ENCODE data around the gene OR5L1. TPM values are rescaled to one million over a fixed set of nuclear protein-coding genes. Genes with fewer than 3 reads are reported as not detected.

OR5L1 gene
- total and polyA plus RNA-seq, 5 donors from 2014 or later: not detected

GRCh38 chr11:55838452-55838851 is 27.3 kb downstream of the OR5L1 start, which contains the start of gene OR5D16:
TSS of gene OR5D16 (plus strand) at chr11:55838752. CDS start at chr11:55838752, 0 bp downstream.
- Histone ChIP-seq H3K9me3 (ENCODE audit: control insufficient read depth in 2 of 2, low read length in 2 of 2) (peaks cover 0 to 3% of the 10 kb centered on the region in 2 experiments), H3K27ac (ENCODE audit: insufficient read depth, low read length, poor library complexity, severe bottlenecking) (no peak within 1 kb of the TSS), H3K4me3 (ENCODE audit: low read depth, low read length) (no peak within 1 kb of the TSS), H3K36me3 (ENCODE audit: control insufficient read depth, insufficient read depth, low read length) (no peaks in the 10 kb centered on the region), H3K4me1 (ENCODE audit: control insufficient read depth, insufficient read depth, low read length, poor library complexity, severe bottlenecking) (no peaks in the 10 kb centered on the region), H3K27me3 (ENCODE audit: control insufficient read depth, insufficient read depth, low read length) (no peaks in the 10 kb centered on the region)
- no peak within 1 kb of the TSS for H3K27ac Mint-ChIP-seq
- no peaks in the 10 kb centered on the region for H3K27me3 Mint-ChIP-seq
- peaks cover 0 to 29% (median 5%) of the 10 kb centered on the region in 7 donors for H3K9me3 Mint-ChIP-seq
- H3K36me3 Mint-ChIP-seq: no peaks in the 10 kb centered on the region
- ATAC-seq (ENCODE audit: low read depth in 2 of 2) (no peak), DNase-seq (no peak)
- H3K4me1 Mint-ChIP-seq: no peaks in the 10 kb centered on the region
- no peak within 1 kb of the TSS for H3K4me3 Mint-ChIP-seq

- Histone ChIP-seq H3K4me1 (ENCODE audit: control insufficient read depth, insufficient read depth, low read length, poor library complexity, severe bottlenecking) (no peaks in the 10 kb centered on the region), H3K9me3 (ENCODE audit: control insufficient read depth in 2 of 2, low read length in 2 of 2) (no peaks in the 10 kb centered on the region), H3K36me3 (ENCODE audit: control insufficient read depth, insufficient read depth, low read length) (no peaks in the 10 kb centered on the region), H3K27ac (ENCODE audit: insufficient read depth, low read length, poor library complexity, severe bottlenecking) (no peak overlapping the region), H3K4me3 (ENCODE audit: low read depth, low read length) (no peak overlapping the region), H3K27me3 (ENCODE audit: control insufficient read depth, insufficient read depth, low read length) (no peaks in the 10 kb centered on the region)
- Mint-ChIP-seq H3K4me1 (no peaks in the 10 kb centered on the region), H3K4me3 (no peak overlapping the region), H3K9me3 (peaks cover 1 to 24% (median 15%) of the 10 kb centered on the region in 7 donors), H3K27ac (no peak overlapping the region), H3K27me3 (no peaks in the 10 kb centered on the region), H3K36me3 (no peaks in the 10 kb centered on the region)
- ATAC-seq (ENCODE audit: low read depth in 2 of 2) (no peak), DNase-seq (no peak)
These were observed 36.3 kb downstream of the OR5L1 start for GRCh38 chr11:55847453-55847852.

DNA sequence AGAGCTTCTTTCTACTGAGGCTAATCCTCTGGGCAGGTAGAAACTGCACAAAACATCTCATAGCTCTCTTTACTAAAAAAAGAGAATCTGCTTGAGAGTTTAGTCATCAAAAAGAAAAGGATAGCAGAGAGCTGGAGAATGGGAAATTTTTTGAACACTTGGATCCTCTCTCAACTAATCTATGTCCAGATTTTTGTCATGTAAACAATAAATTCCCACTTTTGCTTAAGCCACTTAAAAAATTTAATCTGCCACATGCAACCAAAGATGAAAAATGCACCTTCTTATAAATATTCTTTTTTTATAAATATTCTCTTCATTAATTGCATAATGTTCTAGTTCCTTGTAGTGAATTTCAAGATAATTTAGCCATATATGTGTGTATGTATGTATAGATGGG is 37.9 kb downstream of the OR5L1 start:
- no peak for ATAC-seq (ENCODE audit: low read depth in 2 of 2)
- H3K4me1 ChIP-seq (ENCODE audit: control insufficient read depth, insufficient read depth, low read length, poor library complexity, severe bottlenecking): no peaks in the 10 kb centered on the region

DNA sequence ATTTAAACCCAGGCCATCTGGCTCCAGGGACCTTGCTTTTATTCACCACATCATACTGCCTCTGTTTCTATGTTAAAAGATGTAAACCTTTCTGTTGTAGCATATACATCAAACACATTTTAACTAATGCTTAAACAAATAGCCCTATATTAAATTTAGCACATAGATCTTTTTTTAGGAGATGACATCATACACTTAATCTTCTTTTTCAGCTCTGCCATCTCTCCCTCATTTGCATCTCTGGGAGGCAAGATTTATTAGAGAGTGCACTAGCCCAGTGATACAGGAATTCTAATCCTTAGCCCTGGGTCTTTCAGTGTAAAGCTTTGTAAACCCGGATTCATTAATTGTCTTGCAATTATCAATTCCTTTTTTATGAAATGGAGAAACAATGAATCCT is 41.0 kb downstream of the OR5L1 start:
- no peaks in the 10 kb centered on the region for H3K9me3 ChIP-seq (ENCODE audit: control insufficient read depth in 2 of 2, low read length in 2 of 2)
- Mint-ChIP-seq H3K4me3 (no peak overlapping the region), H3K4me1 (no peaks in the 10 kb centered on the region), H3K27me3 (no peaks in the 10 kb centered on the region), H3K9me3 (peaks cover 0 to 27% (median 10%) of the 10 kb centered on the region in 7 donors), H3K27ac (no peak overlapping the region), H3K36me3 (no peaks in the 10 kb centered on the region)
- ATAC-seq (ENCODE audit: low read depth in 2 of 2) (no peak), DNase-seq (no peak)
- H3K4me3 ChIP-seq (ENCODE audit: low read depth, low read length): no peak overlapping the region
- no peaks in the 10 kb centered on the region for H3K27me3 ChIP-seq (ENCODE audit: control insufficient read depth, insufficient read depth, low read length)
- no peaks in the 10 kb centered on the region for H3K36me3 ChIP-seq (ENCODE audit: control insufficient read depth, insufficient read depth, low read length)
- H3K27ac ChIP-seq (ENCODE audit: insufficient read depth, low read length, poor library complexity, severe bottlenecking): no peak overlapping the region
- H3K4me1 ChIP-seq (ENCODE audit: control insufficient read depth, insufficient read depth, low read length, poor library complexity, severe bottlenecking): no peaks in the 10 kb centered on the region

More for the DNA sequence above, 37.9 kb downstream of the OR5L1 start:
- H3K27ac Mint-ChIP-seq: no peak overlapping the region
- H3K27ac ChIP-seq (ENCODE audit: insufficient read depth, low read length, poor library complexity, severe bottlenecking): no peak overlapping the region
- no peak overlapping the region for H3K4me3 ChIP-seq (ENCODE audit: low read depth, low read length)
- no peaks in the 10 kb centered on the region for H3K27me3 ChIP-seq (ENCODE audit: control insufficient read depth, insufficient read depth, low read length)
- H3K9me3 Mint-ChIP-seq: peaks cover 0 to 32% (median 16%) of the 10 kb centered on the region in 7 donors
- no peak overlapping the region for H3K4me3 Mint-ChIP-seq
- H3K9me3 ChIP-seq (ENCODE audit: control insufficient read depth in 2 of 2, low read length in 2 of 2): no peaks in the 10 kb centered on the region
- H3K36me3 ChIP-seq (ENCODE audit: control insufficient read depth, insufficient read depth, low read length): no peaks in the 10 kb centered on the region
- DNase-seq: no peak
- H3K27me3 Mint-ChIP-seq: no peaks in the 10 kb centered on the region
- H3K4me1 Mint-ChIP-seq: no peaks in the 10 kb centered on the region
- H3K36me3 Mint-ChIP-seq: no peaks in the 10 kb centered on the region

GRCh38 chr11:55854704-55855103 is 43.5 kb downstream of the OR5L1 start:
- Mint-ChIP-seq H3K36me3 (no peaks in the 10 kb centered on the region), H3K27ac (no peak overlapping the region), H3K4me3 (no peak overlapping the region), H3K9me3 (peaks cover under 1 to 33% (median 8%) of the 10 kb centered on the region in 7 donors), H3K27me3 (no peaks in the 10 kb centered on the region), H3K4me1 (no peaks in the 10 kb centered on the region)
- H3K27me3 ChIP-seq (ENCODE audit: control insufficient read depth, insufficient read depth, low read length): no peaks in the 10 kb centered on the region
- ATAC-seq (ENCODE audit: low read depth in 2 of 2): no peak
- DNase-seq: no peak
- no peak overlapping the region for H3K27ac ChIP-seq (ENCODE audit: insufficient read depth, low read length, poor library complexity, severe bottlenecking)
- no peak overlapping the region for H3K4me3 ChIP-seq (ENCODE audit: low read depth, low read length)
- H3K9me3 ChIP-seq (ENCODE audit: control insufficient read depth in 2 of 2, low read length in 2 of 2): no peaks in the 10 kb centered on the region
- H3K4me1 ChIP-seq (ENCODE audit: control insufficient read depth, insufficient read depth, low read length, poor library complexity, severe bottlenecking): no peaks in the 10 kb centered on the region
- no peaks in the 10 kb centered on the region for H3K36me3 ChIP-seq (ENCODE audit: control insufficient read depth, insufficient read depth, low read length)

Other genes starting within 250 kb of the OR5L1 start
- gene OR4C16, start 239.2 kb upstream of the OR5L1 start, total RNA-seq: not detected
- not detected for gene OR4C16, start 239.2 kb upstream of the OR5L1 start, polyA plus RNA-seq
- not detected for gene OR4C11, start 203.7 kb upstream of the OR5L1 start, total RNA-seq
- gene OR4C11, start 203.7 kb upstream of the OR5L1 start, polyA plus RNA-seq: not detected
- not detected for gene OR4P4, start 176.3 kb upstream of the OR5L1 start, total RNA-seq
- not detected for gene OR4P4, start 176.3 kb upstream of the OR5L1 start, polyA plus RNA-seq
- gene OR4S2, start 163.0 kb upstream of the OR5L1 start, total RNA-seq: not detected
- gene OR4S2, start 163.0 kb upstream of the OR5L1 start, polyA plus RNA-seq: not detected
- not detected for gene OR4C6, start 149.2 kb upstream of the OR5L1 start, total RNA-seq
- not detected for gene OR4C6, start 149.2 kb upstream of the OR5L1 start, polyA plus RNA-seq
- not detected for gene OR5D13, start 37.9 kb upstream of the OR5L1 start, total RNA-seq
- not detected for gene OR5D13, start 37.9 kb upstream of the OR5L1 start, polyA plus RNA-seq
- gene OR5D14, start 15.8 kb upstream of the OR5L1 start, total RNA-seq: not detected
- gene OR5D14, start 15.8 kb upstream of the OR5L1 start, polyA plus RNA-seq: not detected
- not detected for gene OR5D18, start 8.3 kb downstream of the OR5L1 start, total RNA-seq
- not detected for gene OR5D18, start 8.3 kb downstream of the OR5L1 start, polyA plus RNA-seq
- gene OR5L2, start 15.9 kb downstream of the OR5L1 start, total RNA-seq: not detected
- gene OR5L2, start 15.9 kb downstream of the OR5L1 start, polyA plus RNA-seq: not detected
- not detected for gene OR5D16, start 27.4 kb downstream of the OR5L1 start, total RNA-seq
- not detected for gene OR5D16, start 27.4 kb downstream of the OR5L1 start, polyA plus RNA-seq
- gene TRIM51, start 71.9 kb downstream of the OR5L1 start, total RNA-seq: not detected
- not detected for gene TRIM51, start 71.9 kb downstream of the OR5L1 start, polyA plus RNA-seq
- not detected for gene OR5W2, start 103.2 kb downstream of the OR5L1 start, total RNA-seq
- gene OR5W2, start 103.2 kb downstream of the OR5L1 start, polyA plus RNA-seq: not detected
- gene OR5I1, start 125.0 kb downstream of the OR5L1 start, total RNA-seq: not detected
- gene OR5I1, start 125.0 kb downstream of the OR5L1 start, polyA plus RNA-seq: not detected
- not detected for gene OR10AG1, start 158.6 kb downstream of the OR5L1 start, total RNA-seq
- gene OR10AG1, start 158.6 kb downstream of the OR5L1 start, polyA plus RNA-seq: not detected
- not detected for gene OR5F1, start 183.3 kb downstream of the OR5L1 start, total RNA-seq
- not detected for gene OR5F1, start 183.3 kb downstream of the OR5L1 start, polyA plus RNA-seq
- not detected for gene OR5AS1, start 216.3 kb downstream of the OR5L1 start, total RNA-seq
- gene OR5AS1, start 216.3 kb downstream of the OR5L1 start, polyA plus RNA-seq: not detected